ENCODE data around the gene CTBS.

The CTBS gene

DNA sequence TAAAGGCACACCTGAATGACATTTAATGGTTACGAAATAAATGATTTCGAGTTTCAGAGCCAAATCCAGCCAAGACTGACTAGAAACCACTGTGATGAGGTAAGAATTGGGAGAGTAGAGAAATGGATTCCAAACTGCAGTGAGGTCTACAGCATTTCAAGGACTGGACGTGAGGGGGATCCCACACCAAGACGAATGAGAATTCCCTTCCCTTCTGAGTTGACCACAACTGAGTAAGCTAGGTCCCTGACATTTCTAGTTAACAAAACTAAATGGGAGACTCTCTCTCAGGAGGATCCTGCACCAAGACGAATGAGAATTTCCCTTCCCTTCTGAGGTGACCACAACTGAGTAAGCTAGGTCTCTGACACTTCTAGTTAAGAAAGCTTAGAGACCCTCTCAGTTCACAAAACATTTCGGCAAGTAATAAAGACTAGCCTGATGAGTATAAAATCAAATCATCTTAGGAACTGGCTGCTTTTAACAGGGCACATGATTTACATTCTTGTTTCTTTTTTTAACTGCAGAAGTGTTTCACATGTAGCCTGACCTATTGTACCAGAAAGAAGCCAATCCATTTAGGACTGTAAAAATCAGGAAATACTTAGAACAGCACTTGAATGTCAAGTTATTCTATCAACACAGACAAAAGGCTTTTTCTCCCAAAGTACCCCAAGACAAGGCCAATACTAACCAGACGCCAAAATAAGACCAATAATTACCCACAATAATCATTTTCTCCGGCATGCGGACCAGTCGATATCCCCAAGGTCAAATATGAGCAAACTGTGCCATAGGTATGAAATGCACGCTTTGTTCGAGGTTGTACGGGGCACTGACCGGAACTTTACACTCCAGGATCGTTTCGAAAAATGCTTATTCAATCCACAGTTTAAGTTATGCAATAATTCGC, 69.4 kb downstream of the CTBS start:
- DNase-seq = no peak

DNA sequence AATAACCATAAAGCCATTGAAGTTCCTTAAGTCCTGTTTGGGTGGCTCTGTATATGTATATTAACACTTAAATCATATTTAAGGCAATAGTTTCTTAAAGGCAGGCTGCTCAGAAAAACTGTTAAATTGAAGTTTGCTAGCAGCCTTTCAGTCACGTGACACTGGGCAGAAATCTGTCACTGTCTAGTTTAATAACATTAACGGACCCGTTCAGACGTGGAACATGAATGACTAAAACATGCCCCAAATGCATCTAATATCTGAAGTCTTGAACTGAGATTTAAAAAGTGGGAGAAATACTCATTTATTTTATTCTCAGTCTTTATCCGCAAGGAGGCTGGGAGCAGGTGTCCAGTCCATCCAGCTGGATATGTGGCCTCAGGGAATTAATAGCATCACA, 71.3 kb downstream of the CTBS start:
- no peak for DNase-seq

All from DMS153 (cell line).